ENCODE measurements around the gene LGALS3. TPM values are rescaled to one million over a fixed set of nuclear protein-coding genes. Genes with fewer than 3 reads are reported as not detected.
A peak's percentile ranks its signal among the peaks of the same experiment; 100 is the strongest.

The LGALS3 gene
- total and polyA plus RNA-seq, 3 experiments from 2014 or later = 54.5 to 78.0 (median 55.1) TPM

GRCh38 chr14:55136241-55136640 is 7.2 kb downstream of the LGALS3 start:
- Histone ChIP-seq H3K27me3 (ENCODE audit: insufficient read depth, low read length, poor library complexity, severe bottlenecking) (no peaks in the 10 kb centered on the region), H3K27ac (ENCODE audit: low read depth, low read length) (no peak overlapping the region), H3K4me1 (ENCODE audit: insufficient read depth, low read length) (no peaks in the 10 kb centered on the region), H3K4me3 (ENCODE audit: low read length) (no peak overlapping the region), H3K36me3 (ENCODE audit: insufficient read depth, low read length) (no peaks in the 10 kb centered on the region), H3K9me3 (ENCODE audit: low read length) (no peaks in the 10 kb centered on the region)
- no peak for DNase-seq
- ChIA-PET POLR2A (interaction anchor here (0.6 to 0.7 kb wide), 2 partner anchors 34 to 55 kb away, joined by 3 to 4 read pairs; partner anchors contain the start of gene DLGAP5), CTCF (interaction anchor here (1.5 kb wide), 1 partner anchor 34 kb away, joined by 3 read pairs; no protein-coding TSS in a partner anchor)
- no peaks in the 10 kb centered on the region for H3K9me3 Mint-ChIP-seq
- no peaks in the 10 kb centered on the region for H3K27me3 Mint-ChIP-seq
- H3K4me1 Mint-ChIP-seq = peaks cover 6 to 21% (median 13%) of the 10 kb centered on the region in 3 donors
- H3K27ac Mint-ChIP-seq = no peak overlapping the region
- H3K36me3 Mint-ChIP-seq = peaks cover 8 to 32% (median 12%) of the 10 kb centered on the region in 3 donors
- H3K4me3 Mint-ChIP-seq = no peak overlapping the region

GRCh38 chr14:55136885-55137786 is 8.1 kb downstream of the LGALS3 start:
- Mint-ChIP-seq H3K4me1 (peaks cover 0 to 12% (median 6%) of the 10 kb centered on the region in 3 donors), H3K4me3 (no peak overlapping the region), H3K27me3 (no peaks in the 10 kb centered on the region), H3K27ac (peak overlapping the region in 1 of 8 donors; percentile 59), H3K9me3 (no peaks in the 10 kb centered on the region), H3K36me3 (peaks cover 8 to 41% (median 13%) of the 10 kb centered on the region in 3 donors)
- no peaks in the 10 kb centered on the region for H3K4me1 ChIP-seq (ENCODE audit: insufficient read depth, low read length)
- DNase-seq = no peak
- CTCF ChIA-PET = interaction anchor here (0.9 to 1.5 kb wide), 3 partner anchors 23 to 108 kb away, joined by 3 to 8 read pairs (median 3); no protein-coding TSS in a partner anchor
- no peaks in the 10 kb centered on the region for H3K36me3 ChIP-seq (ENCODE audit: insufficient read depth, low read length)
- no peak overlapping the region for H3K4me3 ChIP-seq (ENCODE audit: low read length)
- H3K27me3 ChIP-seq (ENCODE audit: insufficient read depth, low read length, poor library complexity, severe bottlenecking) = no peaks in the 10 kb centered on the region
- POLR2A ChIA-PET = no interaction called here
- no peak overlapping the region for H3K27ac ChIP-seq (ENCODE audit: low read depth, low read length)
- no peaks in the 10 kb centered on the region for H3K9me3 ChIP-seq (ENCODE audit: low read length)

- ChIA-PET CTCF (interaction anchor here (0.9 to 1.5 kb wide), 4 partner anchors 14 to 107 kb away, joined by 3 to 8 read pairs (median 3); no protein-coding TSS in a partner anchor), POLR2A (no interaction called here)
- H3K9me3 ChIP-seq (ENCODE audit: low read length) = no peaks in the 10 kb centered on the region
- H3K4me3 ChIP-seq (ENCODE audit: low read length) = no peak overlapping the region
- Mint-ChIP-seq H3K9me3 (no peaks in the 10 kb centered on the region), H3K4me3 (no peak overlapping the region), H3K36me3 (peaks cover 8 to 44% (median 13%) of the 10 kb centered on the region in 3 donors), H3K4me1 (peaks cover 0 to 9% (median 6%) of the 10 kb centered on the region in 3 donors), H3K27me3 (no peaks in the 10 kb centered on the region), H3K27ac (peak overlapping the region in 1 of 8 donors; percentile 70)
- H3K27ac ChIP-seq (ENCODE audit: low read depth, low read length) = no peak overlapping the region
- no peak for DNase-seq
- no peaks in the 10 kb centered on the region for H3K4me1 ChIP-seq (ENCODE audit: insufficient read depth, low read length)
- H3K36me3 ChIP-seq (ENCODE audit: insufficient read depth, low read length) = no peaks in the 10 kb centered on the region
- no peaks in the 10 kb centered on the region for H3K27me3 ChIP-seq (ENCODE audit: insufficient read depth, low read length, poor library complexity, severe bottlenecking)
These were observed 9.0 kb downstream of the LGALS3 start for GRCh38 chr14:55138091-55138490.

GRCh38 chr14:55139141-55139540 is 10.1 kb downstream of the LGALS3 start:
- no peaks in the 10 kb centered on the region for H3K9me3 ChIP-seq (ENCODE audit: low read length)
- no peaks in the 10 kb centered on the region for H3K9me3 Mint-ChIP-seq
- no peaks in the 10 kb centered on the region for H3K27me3 Mint-ChIP-seq
- H3K36me3 ChIP-seq (ENCODE audit: insufficient read depth, low read length) = no peaks in the 10 kb centered on the region
- H3K4me3 ChIP-seq (ENCODE audit: low read length) = no peak overlapping the region
- H3K27ac ChIP-seq (ENCODE audit: low read depth, low read length) = no peak overlapping the region
- ChIA-PET CTCF (no interaction called here), POLR2A (no interaction called here)
- no peak for DNase-seq
- no peak overlapping the region for H3K4me3 Mint-ChIP-seq
- peak overlapping the region in 4 of 8 donors; percentile 14 to 65 (median 34) for H3K27ac Mint-ChIP-seq
- peaks cover 8 to 52% (median 13%) of the 10 kb centered on the region in 3 donors for H3K36me3 Mint-ChIP-seq
- H3K4me1 Mint-ChIP-seq = peaks cover 0 to 9% (median 3%) of the 10 kb centered on the region in 3 donors
- no peaks in the 10 kb centered on the region for H3K27me3 ChIP-seq (ENCODE audit: insufficient read depth, low read length, poor library complexity, severe bottlenecking)
- no peaks in the 10 kb centered on the region for H3K4me1 ChIP-seq (ENCODE audit: insufficient read depth, low read length)

GRCh38 chr14:55139696-55140509 is 10.9 kb downstream of the LGALS3 start:
- Histone ChIP-seq H3K9me3 (ENCODE audit: low read length) (no peaks in the 10 kb centered on the region), H3K4me3 (ENCODE audit: low read length) (no peak overlapping the region), H3K4me1 (ENCODE audit: insufficient read depth, low read length) (no peaks in the 10 kb centered on the region), H3K36me3 (ENCODE audit: insufficient read depth, low read length) (no peaks in the 10 kb centered on the region), H3K27me3 (ENCODE audit: insufficient read depth, low read length, poor library complexity, severe bottlenecking) (no peaks in the 10 kb centered on the region), H3K27ac (ENCODE audit: low read depth, low read length) (no peak overlapping the region)
- ChIA-PET CTCF (no interaction called here), POLR2A (no interaction called here)
- Mint-ChIP-seq H3K9me3 (no peaks in the 10 kb centered on the region), H3K4me3 (no peak overlapping the region), H3K4me1 (peaks cover 0 to 6% (median 3%) of the 10 kb centered on the region in 3 donors), H3K36me3 (peaks cover 8 to 55% (median 13%) of the 10 kb centered on the region in 3 donors), H3K27me3 (no peaks in the 10 kb centered on the region), H3K27ac (peak overlapping the region in 1 of 8 donors; percentile 65)
- no peak for DNase-seq

- no peaks in the 10 kb centered on the region for H3K9me3 ChIP-seq (ENCODE audit: low read length)
- no peaks in the 10 kb centered on the region for H3K4me1 ChIP-seq (ENCODE audit: insufficient read depth, low read length)
- DNase-seq = no peak
- no peak overlapping the region for H3K27ac ChIP-seq (ENCODE audit: low read depth, low read length)
- Mint-ChIP-seq H3K9me3 (no peaks in the 10 kb centered on the region), H3K27ac (no peak overlapping the region), H3K4me1 (peaks cover 1 to 10% (median 8%) of the 10 kb centered on the region in 3 donors), H3K36me3 (peaks cover 8 to 66% (median 15%) of the 10 kb centered on the region in 3 donors), H3K4me3 (no peak overlapping the region), H3K27me3 (no peaks in the 10 kb centered on the region)
- H3K4me3 ChIP-seq (ENCODE audit: low read length) = no peak overlapping the region
- H3K27me3 ChIP-seq (ENCODE audit: insufficient read depth, low read length, poor library complexity, severe bottlenecking) = no peaks in the 10 kb centered on the region
- ChIA-PET CTCF (no interaction called here), POLR2A (no interaction called here)
- no peaks in the 10 kb centered on the region for H3K36me3 ChIP-seq (ENCODE audit: insufficient read depth, low read length)
These were observed 12.8 kb downstream of the LGALS3 start for GRCh38 chr14:55141825-55142224.

- no peak for DNase-seq
- H3K4me1 ChIP-seq (ENCODE audit: insufficient read depth, low read length) = no peaks in the 10 kb centered on the region
- H3K27me3 ChIP-seq (ENCODE audit: insufficient read depth, low read length, poor library complexity, severe bottlenecking) = no peaks in the 10 kb centered on the region
- peaks cover 8 to 65% (median 15%) of the 10 kb centered on the region in 3 donors for H3K36me3 Mint-ChIP-seq
- no peak overlapping the region for H3K4me3 Mint-ChIP-seq
- H3K4me1 Mint-ChIP-seq = peaks cover 0 to 12% (median 10%) of the 10 kb centered on the region in 3 donors
- no peaks in the 10 kb centered on the region for H3K36me3 ChIP-seq (ENCODE audit: insufficient read depth, low read length)
- ChIA-PET CTCF (no interaction called here), POLR2A (no interaction called here)
- H3K27ac ChIP-seq (ENCODE audit: low read depth, low read length) = no peak overlapping the region
- H3K9me3 Mint-ChIP-seq = no peaks in the 10 kb centered on the region
- H3K4me3 ChIP-seq (ENCODE audit: low read length) = no peak overlapping the region
- no peaks in the 10 kb centered on the region for H3K27me3 Mint-ChIP-seq
- H3K9me3 ChIP-seq (ENCODE audit: low read length) = no peaks in the 10 kb centered on the region
- peak overlapping the region in 1 of 8 donors; percentile 9 for H3K27ac Mint-ChIP-seq
These were observed 13.4 kb downstream of the LGALS3 start for GRCh38 chr14:55142466-55142865.

Measured in CD8-positive, alpha-beta memory T cell (primary cell).